Measurements from ENCODE around the gene SCUBE2. TPM values are rescaled to one million over a fixed set of nuclear protein-coding genes. Genes with fewer than 3 reads are reported as not detected.

Gene SCUBE2
- total RNA-seq, 1 donor, result 1.8 TPM

DNA sequence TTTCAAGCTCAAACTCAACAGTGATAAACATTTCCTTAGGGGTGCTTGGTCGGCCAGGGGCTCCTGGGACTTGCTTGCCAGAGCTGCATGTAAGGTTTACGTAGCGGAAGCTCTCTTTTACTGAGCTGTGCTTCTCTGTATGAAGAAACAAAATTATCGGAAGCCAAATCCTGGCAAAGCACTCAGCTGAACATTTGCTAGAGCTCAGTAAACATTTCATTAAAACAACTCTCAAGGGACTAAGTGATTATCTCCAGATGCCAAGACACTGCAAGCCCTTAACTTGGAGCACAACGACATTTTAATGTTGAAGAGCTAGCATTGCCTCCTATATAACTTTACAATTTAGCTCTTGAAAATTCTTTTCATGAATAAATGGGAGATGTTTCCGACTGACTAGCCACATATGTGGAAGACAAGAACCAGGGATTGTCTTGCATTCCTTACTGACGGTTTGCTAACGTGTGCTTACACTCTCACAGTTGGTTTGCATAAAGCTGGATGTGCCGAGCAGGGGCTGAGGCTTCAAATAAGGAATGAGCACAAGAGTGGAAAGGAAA, 43.4 kb downstream of the SCUBE2 start:
- DNase-seq (ENCODE audit: insufficient read length, low spot score, missing footprints), result no peak
- Histone ChIP-seq H3K36me3 (ENCODE audit: insufficient read depth, low read length) (no peaks in the 10 kb centered on the region), H3K4me2 (ENCODE audit: insufficient read depth, low read length) (peak overlapping the region; percentile 50), H3K4me3 (ENCODE audit: insufficient read depth, low read length) (no peak overlapping the region), H3K27me3 (ENCODE audit: insufficient read depth, low read length) (no peaks in the 10 kb centered on the region), H2AFZ (ENCODE audit: low read length) (peak overlapping the region; percentile 47), H3K27ac (ENCODE audit: low read depth, low read length) (no peak overlapping the region), H3K79me2 (ENCODE audit: insufficient read depth, low read length) (no peaks in the 10 kb centered on the region), H3K4me1 (ENCODE audit: insufficient read depth, low read length) (no peaks in the 10 kb centered on the region), H4K20me1 (ENCODE audit: insufficient read depth, low read length) (no peaks in the 10 kb centered on the region), H3K9me3 (ENCODE audit: low read depth, low read length) (no peaks in the 10 kb centered on the region)
- TF ChIP-seq CTCF (IDR thresholded peaks at IDR 0.05; ENCODE audit: extremely low read depth, low read depth, low read length), result no peak

DNA sequence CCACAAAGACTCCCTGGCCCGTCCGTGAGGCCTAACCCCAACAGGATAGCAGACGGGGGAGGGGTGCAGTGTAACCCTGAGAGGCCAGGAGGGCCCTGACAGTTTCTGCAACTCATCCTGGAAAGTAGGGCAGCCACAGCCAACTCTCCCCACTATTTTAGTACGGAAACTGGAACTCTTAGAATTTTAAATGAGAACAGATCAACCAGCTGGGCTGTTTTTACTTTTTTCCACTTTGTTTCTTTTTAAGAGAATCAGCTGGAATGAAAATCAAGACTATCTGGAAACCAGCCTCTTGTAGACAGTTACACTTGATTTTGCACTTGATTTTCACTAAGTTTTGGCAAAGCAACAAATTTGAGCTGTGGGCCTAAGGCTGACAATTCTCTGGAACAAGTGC, 44.9 kb downstream of the SCUBE2 start:
- TF ChIP-seq CTCF (IDR thresholded peaks at IDR 0.05; ENCODE audit: extremely low read depth, low read depth, low read length), result no peak
- no peaks in the 10 kb centered on the region for H3K27me3 ChIP-seq (ENCODE audit: insufficient read depth, low read length)
- no peak for DNase-seq (ENCODE audit: insufficient read length, low spot score, missing footprints)
- H3K9me3 ChIP-seq (ENCODE audit: low read depth, low read length), result no peaks in the 10 kb centered on the region
- no peaks in the 10 kb centered on the region for H3K36me3 ChIP-seq (ENCODE audit: insufficient read depth, low read length)
- H3K4me2 ChIP-seq (ENCODE audit: insufficient read depth, low read length), result no peak overlapping the region
- no peaks in the 10 kb centered on the region for H3K4me1 ChIP-seq (ENCODE audit: insufficient read depth, low read length)
- H4K20me1 ChIP-seq (ENCODE audit: insufficient read depth, low read length), result no peaks in the 10 kb centered on the region
- H3K4me3 ChIP-seq (ENCODE audit: insufficient read depth, low read length), result no peak overlapping the region
- H3K79me2 ChIP-seq (ENCODE audit: insufficient read depth, low read length), result no peaks in the 10 kb centered on the region
- no peak overlapping the region for H2AFZ ChIP-seq (ENCODE audit: low read length)
- H3K27ac ChIP-seq (ENCODE audit: low read depth, low read length), result no peak overlapping the region

GRCh38 chr11:9042488-9042887, 48.9 kb downstream of the SCUBE2 start:
- H3K36me3 ChIP-seq (ENCODE audit: insufficient read depth, low read length), result no peaks in the 10 kb centered on the region
- TF ChIP-seq CTCF (IDR thresholded peaks at IDR 0.05; ENCODE audit: extremely low read depth, low read depth, low read length), result no peak
- no peaks in the 10 kb centered on the region for H3K79me2 ChIP-seq (ENCODE audit: insufficient read depth, low read length)
- no peak overlapping the region for H3K4me3 ChIP-seq (ENCODE audit: insufficient read depth, low read length)
- no peak overlapping the region for H3K27ac ChIP-seq (ENCODE audit: low read depth, low read length)
- no peak overlapping the region for H2AFZ ChIP-seq (ENCODE audit: low read length)
- no peaks in the 10 kb centered on the region for H3K27me3 ChIP-seq (ENCODE audit: insufficient read depth, low read length)
- H3K9me3 ChIP-seq (ENCODE audit: low read depth, low read length), result no peaks in the 10 kb centered on the region
- H3K4me2 ChIP-seq (ENCODE audit: insufficient read depth, low read length), result no peak overlapping the region
- no peaks in the 10 kb centered on the region for H4K20me1 ChIP-seq (ENCODE audit: insufficient read depth, low read length)
- no peaks in the 10 kb centered on the region for H3K4me1 ChIP-seq (ENCODE audit: insufficient read depth, low read length)
- DNase-seq (ENCODE audit: insufficient read length, low spot score, missing footprints), result no peak

GRCh38 chr11:9041747-9042146, 49.7 kb downstream of the SCUBE2 start:
- Histone ChIP-seq H3K36me3 (ENCODE audit: insufficient read depth, low read length) (no peaks in the 10 kb centered on the region), H3K4me3 (ENCODE audit: insufficient read depth, low read length) (no peak overlapping the region), H2AFZ (ENCODE audit: low read length) (no peak overlapping the region), H3K4me2 (ENCODE audit: insufficient read depth, low read length) (no peak overlapping the region), H4K20me1 (ENCODE audit: insufficient read depth, low read length) (no peaks in the 10 kb centered on the region), H3K4me1 (ENCODE audit: insufficient read depth, low read length) (no peaks in the 10 kb centered on the region), H3K79me2 (ENCODE audit: insufficient read depth, low read length) (no peaks in the 10 kb centered on the region), H3K9me3 (ENCODE audit: low read depth, low read length) (no peaks in the 10 kb centered on the region), H3K27me3 (ENCODE audit: insufficient read depth, low read length) (no peaks in the 10 kb centered on the region), H3K27ac (ENCODE audit: low read depth, low read length) (no peak overlapping the region)
- TF ChIP-seq CTCF (IDR thresholded peaks at IDR 0.05; ENCODE audit: extremely low read depth, low read depth, low read length), result no peak
- no peak for DNase-seq (ENCODE audit: insufficient read length, low spot score, missing footprints)

Data from osteoblast (primary cell).